GM19467 (cell line): ENCODE data around the gene HNRNPA1L2.
"Not testable (repeated sequence)": the region's sequence is repeated elsewhere in the genome, so short reads cannot be mapped to it uniquely, and the experiment has no call there.

Experiments used
- ATAC-seq: cut with Tn5 transposase; IDR thresholded peaks from one replicate; pipeline ENCODE4 v1.9.1; 2021; ENCODE audit warnings: mild to moderate bottlenecking, moderate library complexity; ENCODE audit not compliant: unreplicated experiment

The HNRNPA1L2 gene

GRCh38 chr13:52642131-52642530 is at the start of gene HNRNPA1L2:
Gene HNRNPA1L2, plus strand, starts transcription at chr13:52642431. Its CDS starts 62 bp downstream, at chr13:52642493.
- no peak for ATAC-seq

- ATAC-seq, result not testable (repeated sequence)
Observed at GRCh38 chr13:52593175-52593574, 49.1 kb upstream of the HNRNPA1L2 start.

- not testable (repeated sequence) for ATAC-seq
Observed at GRCh38 chr13:52593812-52594211, 48.4 kb upstream of the HNRNPA1L2 start.

GRCh38 chr13:52594295-52594694 is 47.9 kb upstream of the HNRNPA1L2 start:
- not testable (repeated sequence) for ATAC-seq

GRCh38 chr13:52597676-52598075 is 44.6 kb upstream of the HNRNPA1L2 start:
- no peak for ATAC-seq

GRCh38 chr13:52599037-52599847 is 43.0 kb upstream of the HNRNPA1L2 start:
- peak; percentile 20 for ATAC-seq

- peak; percentile 70 for ATAC-seq
Observed at GRCh38 chr13:52599848-52600603, 42.2 kb upstream of the HNRNPA1L2 start.

GRCh38 chr13:52600666-52601065 is 41.6 kb upstream of the HNRNPA1L2 start:
- ATAC-seq, result no peak

GRCh38 chr13:52603316-52603715 is 38.9 kb upstream of the HNRNPA1L2 start:
- not testable (repeated sequence) for ATAC-seq

GRCh38 chr13:52606126-52606525 is 36.1 kb upstream of the HNRNPA1L2 start:
- not testable (repeated sequence) for ATAC-seq

- ATAC-seq, result not testable (repeated sequence)
Observed at GRCh38 chr13:52606795-52607194, 35.4 kb upstream of the HNRNPA1L2 start.

GRCh38 chr13:52608184-52608583 is 34.0 kb upstream of the HNRNPA1L2 start:
- not testable (repeated sequence) for ATAC-seq

- ATAC-seq, result not testable (repeated sequence)
Observed at GRCh38 chr13:52609013-52609606, 33.1 kb upstream of the HNRNPA1L2 start.

- ATAC-seq, result not testable (repeated sequence)
Observed at GRCh38 chr13:52610158-52610557, 32.1 kb upstream of the HNRNPA1L2 start.

- ATAC-seq, result no peak
Observed at GRCh38 chr13:52615134-52615801, 27.0 kb upstream of the HNRNPA1L2 start.

- ATAC-seq, result no peak
Observed at GRCh38 chr13:52615812-52616211, 26.4 kb upstream of the HNRNPA1L2 start.

GRCh38 chr13:52617070-52618060 is 24.9 kb upstream of the HNRNPA1L2 start:
- peak; percentile 96 for ATAC-seq

- ATAC-seq, result not testable (repeated sequence)
Observed at GRCh38 chr13:52631083-52631690, 11.0 kb upstream of the HNRNPA1L2 start.

- ATAC-seq, result no peak
Observed at GRCh38 chr13:52638666-52639328, 3.4 kb upstream of the HNRNPA1L2 start.
